Stimulated activated naive CD4-positive, alpha-beta T cell (primary cell): ENCODE measurements around the gene CORO2B.

Experiments
- DNase-seq, 6 experiments: peaks; one replicate each; lab custom pipeline; 2025; lab: John Stamatoyannopoulos, UW

CORO2B gene

GRCh38 chr15:68554721-68555678 is 23.8 kb upstream of the CORO2B start:
- no peak for DNase-seq

- no peak for DNase-seq
These were observed 23.1 kb upstream of the CORO2B start for GRCh38 chr15:68555679-68556037.

- DNase-seq, result no peak
These were observed 22.4 kb upstream of the CORO2B start for GRCh38 chr15:68556139-68556990.

- no peak for DNase-seq
These were observed 21.1 kb upstream of the CORO2B start for GRCh38 chr15:68557469-68558317.

- no peak for DNase-seq
These were observed 20.2 kb upstream of the CORO2B start for GRCh38 chr15:68558318-68559305.

- peak; percentile 14 to 79 (median 60) for DNase-seq
These were observed 19.2 kb upstream of the CORO2B start for GRCh38 chr15:68559345-68560310.

- no peak for DNase-seq
These were observed 18.2 kb upstream of the CORO2B start for GRCh38 chr15:68560501-68561113.

GRCh38 chr15:68561171-68561900 is 17.5 kb upstream of the CORO2B start:
- DNase-seq, result no peak

GRCh38 chr15:68561901-68562300 is 16.9 kb upstream of the CORO2B start:
- no peak for DNase-seq

- no peak for DNase-seq
These were observed 14.6 kb upstream of the CORO2B start for GRCh38 chr15:68564173-68564572.

GRCh38 chr15:68565234-68565633 is 13.6 kb upstream of the CORO2B start:
- no peak for DNase-seq

GRCh38 chr15:68565726-68566125 is 13.1 kb upstream of the CORO2B start:
- DNase-seq, result no peak

- no peak for DNase-seq
These were observed 12.3 kb upstream of the CORO2B start for GRCh38 chr15:68566377-68566954.

GRCh38 chr15:68567345-68567744 is 11.4 kb upstream of the CORO2B start:
- DNase-seq, result no peak

GRCh38 chr15:68570974-68571373 is 7.8 kb upstream of the CORO2B start:
- no peak for DNase-seq

GRCh38 chr15:68571582-68571981 is 7.2 kb upstream of the CORO2B start:
- no peak for DNase-seq

- DNase-seq, result no peak
These were observed 6.5 kb upstream of the CORO2B start for GRCh38 chr15:68572309-68572708.

- no peak for DNase-seq
These were observed 5.9 kb upstream of the CORO2B start for GRCh38 chr15:68572921-68573320.
